G401.6 (cell line): ENCODE measurements around the gene CCT8L2.
"Not testable (repeated sequence)": the region's sequence is repeated elsewhere in the genome, so short reads cannot be mapped to it uniquely, and the experiment has no call there.

Source experiments
- FAIRE-seq: peaks from 2 replicates; lab custom pipeline; 2012; peaks lifted over from hg19 to GRCh38; lab: Jason Lieb, UNC

CCT8L2 gene, protein sequence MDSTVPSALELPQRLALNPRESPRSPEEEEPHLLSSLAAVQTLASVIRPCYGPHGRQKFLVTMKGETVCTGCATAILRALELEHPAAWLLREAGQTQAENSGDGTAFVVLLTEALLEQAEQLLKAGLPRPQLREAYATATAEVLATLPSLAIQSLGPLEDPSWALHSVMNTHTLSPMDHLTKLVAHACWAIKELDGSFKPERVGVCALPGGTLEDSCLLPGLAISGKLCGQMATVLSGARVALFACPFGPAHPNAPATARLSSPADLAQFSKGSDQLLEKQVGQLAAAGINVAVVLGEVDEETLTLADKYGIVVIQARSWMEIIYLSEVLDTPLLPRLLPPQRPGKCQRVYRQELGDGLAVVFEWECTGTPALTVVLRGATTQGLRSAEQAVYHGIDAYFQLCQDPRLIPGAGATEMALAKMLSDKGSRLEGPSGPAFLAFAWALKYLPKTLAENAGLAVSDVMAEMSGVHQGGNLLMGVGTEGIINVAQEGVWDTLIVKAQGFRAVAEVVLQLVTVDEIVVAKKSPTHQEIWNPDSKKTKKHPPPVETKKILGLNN

DNA sequence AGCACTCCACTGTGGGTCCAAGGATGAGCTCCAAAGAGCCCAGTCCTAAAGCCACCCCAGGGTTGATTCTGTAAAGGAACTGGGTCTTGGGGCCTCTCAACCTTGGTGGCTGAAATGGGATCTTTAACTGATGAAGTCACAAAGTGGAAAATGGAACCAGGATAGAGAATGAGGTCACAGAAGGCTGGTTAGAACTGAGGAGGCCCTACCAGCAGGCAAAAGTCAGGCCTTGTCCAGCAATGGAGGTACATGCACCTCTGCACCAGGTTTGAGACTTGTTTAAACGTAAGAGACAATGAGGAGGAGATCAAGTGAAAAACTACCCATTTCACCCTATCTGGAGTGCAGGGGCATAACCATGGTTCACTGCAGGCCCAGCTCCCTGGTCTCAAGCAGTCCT lies at the start of gene CCT8L2:
Gene CCT8L2 (minus strand): TSS at position 101 of the 400 bp plus-strand sequence. CDS start 260 bp downstream, outside the sequence.
- FAIRE-seq = not testable (repeated sequence)

DNA sequence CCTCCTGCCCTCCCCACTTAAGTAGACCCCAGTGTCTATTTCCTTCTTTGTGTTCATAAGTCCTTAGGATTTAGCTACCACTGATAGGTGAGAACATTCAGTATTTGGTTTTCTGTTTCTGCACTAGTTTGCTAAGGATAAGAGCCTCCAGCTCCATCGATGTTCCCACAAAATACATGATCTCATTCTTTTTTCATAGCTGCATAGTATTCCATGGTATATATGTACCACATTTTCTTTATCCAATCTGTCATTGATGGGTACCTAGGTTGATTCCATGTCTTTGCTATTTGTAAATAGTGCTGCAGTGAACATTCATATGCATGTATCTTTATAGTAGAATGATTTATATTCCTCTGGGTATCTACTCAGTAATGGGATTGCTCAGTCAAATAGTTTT lies 42.8 kb upstream of the CCT8L2 start:
- not testable (repeated sequence) for FAIRE-seq

DNA sequence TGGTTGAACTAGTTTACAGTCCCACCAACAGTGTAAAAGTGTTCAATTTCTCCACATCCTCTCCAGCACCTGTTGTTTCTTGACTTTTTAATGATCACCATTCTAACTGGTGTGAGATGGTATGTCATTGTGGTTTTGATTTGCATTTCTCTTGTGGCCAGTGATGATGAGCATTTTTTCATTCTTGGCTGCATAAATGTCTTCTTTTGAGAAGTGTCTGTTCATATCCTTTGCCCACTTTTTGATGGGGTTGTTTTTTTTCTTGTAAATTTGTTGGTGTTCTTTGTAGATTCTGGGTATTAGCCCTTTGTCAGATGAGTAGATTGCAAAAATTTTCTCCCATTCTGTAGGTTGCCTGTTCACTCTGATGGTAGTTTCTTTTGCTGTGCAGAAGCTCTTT lies 41.5 kb upstream of the CCT8L2 start:
- not testable (repeated sequence) for FAIRE-seq

DNA sequence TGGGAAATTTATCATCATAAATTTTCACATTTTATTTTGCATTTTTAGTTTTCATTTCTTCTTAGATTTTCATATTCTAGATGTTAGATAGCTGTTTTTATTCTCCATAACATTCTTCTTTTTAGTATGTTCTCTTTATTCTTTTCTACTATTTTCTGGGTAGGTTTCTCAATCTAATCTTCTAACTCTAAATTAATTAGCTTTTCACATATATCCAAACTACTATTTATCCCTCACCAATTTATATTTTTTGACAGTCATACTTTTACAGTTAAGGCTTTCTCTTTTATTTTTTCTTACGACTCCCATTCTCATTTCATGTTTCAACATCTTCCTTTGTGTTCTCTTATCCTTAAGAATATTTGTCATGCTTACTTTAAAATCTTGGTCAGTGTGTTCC lies 35.9 kb upstream of the CCT8L2 start:
- FAIRE-seq = peak; percentile 79

DNA sequence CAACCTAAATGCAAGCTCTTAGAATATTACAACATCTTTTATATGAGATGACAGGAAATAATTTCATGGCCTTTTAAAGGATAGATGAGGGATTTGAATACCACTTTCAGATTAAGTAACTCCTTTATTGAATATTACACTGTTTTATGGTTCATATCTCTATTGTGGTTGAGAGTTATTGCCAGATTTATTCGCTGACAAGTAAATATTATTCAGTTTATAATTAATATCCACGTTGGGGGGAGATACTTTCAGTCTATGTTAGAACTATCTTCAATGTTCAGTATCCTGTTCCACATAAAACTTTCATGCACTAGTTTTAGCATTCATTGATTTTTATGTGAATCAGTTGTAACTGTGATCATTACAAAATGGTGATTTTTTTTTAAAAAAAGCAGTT lies 32.4 kb upstream of the CCT8L2 start:
- FAIRE-seq = not testable (repeated sequence)

DNA sequence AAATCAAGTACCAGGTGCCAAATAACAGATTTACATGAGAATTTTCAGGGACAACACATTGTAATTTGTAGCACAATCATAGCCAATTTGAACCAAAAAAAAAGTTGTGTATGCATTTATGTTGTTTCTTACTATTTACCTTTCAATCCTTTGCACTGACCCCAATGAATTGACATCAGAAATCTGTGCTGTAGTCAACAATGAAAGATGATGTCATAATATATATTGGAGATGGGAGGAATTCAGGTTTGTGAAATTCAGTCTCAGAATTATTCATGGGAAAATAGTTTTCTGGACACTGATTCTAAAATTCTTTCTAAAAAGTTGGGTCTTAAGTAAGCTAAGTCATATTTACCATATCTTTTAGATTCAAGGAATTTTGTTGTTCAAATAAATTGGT lies 31.0 kb upstream of the CCT8L2 start:
- FAIRE-seq = not testable (repeated sequence)

DNA sequence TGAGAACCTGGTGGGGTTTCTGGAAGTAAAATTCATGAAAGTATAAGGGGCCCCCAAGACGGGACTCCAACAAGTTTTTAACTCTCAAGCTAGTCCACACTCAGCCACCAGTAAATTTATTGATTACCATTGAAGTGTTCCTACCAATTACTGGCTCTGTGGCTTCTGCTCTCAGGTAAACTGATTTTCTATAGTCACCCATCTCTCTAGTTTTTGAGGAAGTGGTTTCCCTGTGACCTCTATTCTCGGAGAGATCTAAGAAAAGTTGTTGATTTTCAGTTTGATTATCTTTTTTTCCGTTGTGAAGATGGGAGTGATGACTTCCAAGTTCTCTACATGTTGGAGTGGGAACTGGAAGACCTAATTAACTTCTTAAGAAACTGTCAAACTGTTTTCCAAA lies 24.9 kb upstream of the CCT8L2 start:
- not testable (repeated sequence) for FAIRE-seq

DNA sequence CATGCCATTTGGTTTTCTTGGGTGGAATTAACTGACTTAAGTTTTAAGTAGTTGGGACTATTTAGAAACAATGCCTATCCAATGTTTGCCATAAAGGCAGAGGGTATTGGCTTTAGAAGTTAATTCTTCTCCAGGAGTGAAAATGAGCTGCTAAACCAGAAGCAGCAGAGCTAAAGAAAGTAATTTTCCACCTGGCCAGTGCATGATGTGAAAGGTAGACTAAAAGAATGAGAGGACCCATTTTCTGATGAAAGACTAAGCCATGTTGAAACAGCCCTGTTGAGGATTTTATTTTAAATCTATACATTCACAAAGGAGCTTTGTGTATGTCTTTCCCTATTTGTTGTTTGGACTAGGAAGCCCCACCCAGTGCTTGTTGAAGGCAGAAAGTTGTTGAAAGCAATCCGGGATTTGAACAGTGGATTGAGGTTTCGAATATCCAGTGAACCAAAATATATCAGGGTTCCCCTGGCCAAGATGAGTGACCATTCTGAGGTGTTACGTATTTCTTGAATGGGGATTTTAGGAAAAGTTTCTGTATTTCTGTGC lies 23.9 kb upstream of the CCT8L2 start:
- FAIRE-seq = not testable (repeated sequence)

DNA sequence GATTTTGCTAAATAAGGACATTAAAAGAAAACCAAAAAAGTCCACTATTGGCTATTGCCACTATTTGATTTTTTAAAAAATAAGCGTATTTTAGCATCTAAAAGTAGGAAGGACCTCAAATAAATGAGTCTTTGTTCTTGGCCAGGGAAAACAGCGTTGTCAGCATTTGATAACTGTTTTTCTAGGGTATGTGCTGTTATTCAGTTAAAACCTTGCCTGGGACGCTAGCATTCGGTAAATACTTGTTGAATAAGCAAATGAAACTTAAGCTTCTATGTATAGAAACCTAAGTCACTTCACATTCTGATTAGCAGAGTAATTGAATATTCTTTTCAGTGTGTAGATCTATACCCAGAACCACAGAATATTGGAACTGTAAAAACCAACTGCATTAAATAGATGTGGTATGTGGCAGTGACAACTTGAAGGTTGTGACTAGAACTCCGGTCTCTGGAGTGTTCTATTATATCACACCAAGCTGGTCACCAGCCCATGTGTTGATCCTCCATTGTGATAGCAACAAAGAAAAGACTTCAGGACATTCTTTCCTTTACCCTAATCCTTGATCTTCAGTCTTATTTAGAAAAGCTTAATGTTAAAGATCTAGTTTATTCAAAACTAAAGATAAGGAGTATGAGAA lies 23.1 kb upstream of the CCT8L2 start:
- FAIRE-seq = not testable (repeated sequence)

DNA sequence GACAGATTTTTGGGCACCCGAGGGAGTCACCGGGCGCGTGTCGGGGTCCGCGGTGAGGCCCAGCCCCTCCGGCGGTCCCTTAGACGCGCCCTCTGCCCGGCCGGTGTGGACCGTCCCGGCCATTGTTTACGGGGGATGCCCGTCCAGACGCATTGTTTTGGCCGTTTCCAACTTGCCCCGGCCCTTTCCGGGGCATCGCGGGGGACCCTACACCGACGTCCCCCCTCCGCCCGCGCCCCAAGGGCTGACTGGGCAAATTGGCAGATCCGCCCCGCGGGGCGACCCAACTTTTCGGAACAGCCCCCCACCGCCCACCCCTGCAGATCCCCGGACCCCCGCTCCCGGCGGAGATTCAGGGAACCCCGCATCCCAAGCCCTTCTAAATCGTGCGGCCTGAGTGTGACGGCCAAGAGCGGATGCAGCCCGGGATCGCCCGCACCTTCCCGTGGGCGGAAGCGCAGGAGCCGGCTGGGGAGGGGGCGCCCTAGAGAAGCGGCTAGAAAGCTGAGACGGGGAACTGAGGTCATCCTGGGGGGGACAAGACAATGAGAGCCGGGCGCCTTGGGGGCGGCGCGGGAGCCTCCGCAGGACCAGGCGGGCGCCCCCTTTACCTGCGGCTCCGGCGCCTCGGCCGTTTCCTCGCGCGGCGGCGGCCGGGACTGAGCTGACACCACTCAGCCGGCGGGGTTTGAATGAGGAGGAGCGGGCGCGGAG lies 17.1 kb upstream of the CCT8L2 start:
- FAIRE-seq = no peak

DNA sequence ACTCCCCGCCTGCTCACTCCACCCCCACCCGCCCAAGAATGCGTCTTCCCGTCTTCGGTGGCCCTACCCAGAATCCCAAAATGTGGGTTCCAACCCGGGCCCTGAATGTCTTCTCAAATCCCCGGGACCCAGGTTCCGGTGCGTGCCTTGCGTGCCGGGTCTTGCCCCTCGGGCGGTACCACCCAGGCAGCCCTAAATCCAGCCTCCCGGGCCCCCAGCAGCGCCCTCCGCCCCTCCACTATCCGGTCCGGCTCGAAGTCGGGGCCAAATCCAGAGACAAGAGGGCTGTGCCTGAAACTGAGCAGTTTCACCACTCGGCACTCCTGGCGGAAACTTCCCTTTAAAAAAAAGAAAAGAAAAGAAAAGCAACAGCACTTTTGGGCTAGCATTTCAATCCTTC lies 16.3 kb upstream of the CCT8L2 start:
- FAIRE-seq = no peak

DNA sequence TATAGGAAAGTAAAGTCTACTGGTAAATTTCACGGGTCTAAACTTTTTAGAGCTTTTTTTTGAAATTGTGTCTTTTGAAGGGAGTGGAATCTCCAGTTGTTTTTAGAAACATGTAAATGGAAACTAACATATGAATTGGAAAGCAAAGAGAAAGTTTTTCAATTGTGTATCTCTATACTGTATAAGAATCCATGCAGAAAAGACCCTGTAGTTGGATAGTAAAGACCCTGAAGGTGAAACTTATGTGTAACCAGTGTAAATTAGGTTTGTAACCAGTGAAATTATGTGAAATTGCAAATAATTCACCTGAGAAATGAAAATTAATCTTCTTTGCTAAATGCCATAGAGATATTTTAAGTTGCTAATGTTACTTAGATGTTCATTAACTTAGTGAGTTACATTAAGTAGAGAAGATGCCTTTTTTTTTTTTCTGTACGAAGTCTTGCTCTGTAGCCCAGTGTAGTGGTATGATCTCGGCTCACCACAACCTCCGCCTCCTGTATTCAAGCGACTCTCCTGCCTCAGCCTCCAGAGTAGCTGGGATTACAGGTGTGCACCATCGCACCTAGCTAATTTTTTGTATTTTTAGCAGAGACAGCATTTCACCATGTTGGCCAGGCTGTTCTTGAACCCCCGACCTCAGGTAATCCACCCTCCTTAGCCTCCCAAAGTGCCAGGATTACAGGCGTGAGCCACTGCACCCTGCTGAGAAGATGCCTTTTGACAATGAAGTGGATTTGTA lies 11.8 kb upstream of the CCT8L2 start:
- not testable (repeated sequence) for FAIRE-seq

DNA sequence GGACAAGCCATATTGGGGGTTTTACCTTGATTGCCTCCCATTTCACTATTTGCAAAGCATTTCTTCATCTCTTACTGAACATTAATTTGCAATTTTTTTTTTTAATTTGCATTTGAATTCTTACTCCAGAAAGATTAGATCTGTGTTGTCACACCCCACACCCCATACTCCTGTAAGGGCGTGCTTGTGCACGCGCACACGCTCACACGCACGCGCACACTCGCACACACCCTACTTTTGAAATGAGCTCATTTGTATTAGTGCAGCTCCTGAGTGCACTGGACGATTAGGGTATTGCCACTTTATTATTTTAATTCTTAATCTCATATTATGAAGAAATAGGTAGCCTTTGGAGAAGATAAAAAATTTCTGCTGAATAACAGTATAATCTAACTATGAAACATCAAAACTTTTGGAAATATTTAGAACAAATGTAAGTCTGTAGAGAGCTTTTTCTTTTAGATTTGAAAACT lies 11.2 kb upstream of the CCT8L2 start:
- FAIRE-seq = not testable (repeated sequence)

DNA sequence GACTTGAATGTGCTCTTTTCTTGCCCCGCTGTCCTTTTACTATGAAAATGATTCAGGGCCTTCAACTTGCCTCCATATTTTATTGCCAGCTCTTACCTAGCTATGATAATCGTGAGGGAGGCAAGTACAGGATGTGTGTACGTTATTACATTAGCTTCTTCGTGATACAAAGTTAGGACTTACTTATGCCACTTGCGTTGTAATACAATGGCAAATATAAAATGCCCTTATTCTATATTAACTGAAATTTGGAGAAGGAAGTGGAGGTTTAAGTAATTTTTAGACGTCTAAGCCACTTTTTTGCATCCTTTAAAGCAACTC lies 10.8 kb upstream of the CCT8L2 start:
- no peak for FAIRE-seq

DNA sequence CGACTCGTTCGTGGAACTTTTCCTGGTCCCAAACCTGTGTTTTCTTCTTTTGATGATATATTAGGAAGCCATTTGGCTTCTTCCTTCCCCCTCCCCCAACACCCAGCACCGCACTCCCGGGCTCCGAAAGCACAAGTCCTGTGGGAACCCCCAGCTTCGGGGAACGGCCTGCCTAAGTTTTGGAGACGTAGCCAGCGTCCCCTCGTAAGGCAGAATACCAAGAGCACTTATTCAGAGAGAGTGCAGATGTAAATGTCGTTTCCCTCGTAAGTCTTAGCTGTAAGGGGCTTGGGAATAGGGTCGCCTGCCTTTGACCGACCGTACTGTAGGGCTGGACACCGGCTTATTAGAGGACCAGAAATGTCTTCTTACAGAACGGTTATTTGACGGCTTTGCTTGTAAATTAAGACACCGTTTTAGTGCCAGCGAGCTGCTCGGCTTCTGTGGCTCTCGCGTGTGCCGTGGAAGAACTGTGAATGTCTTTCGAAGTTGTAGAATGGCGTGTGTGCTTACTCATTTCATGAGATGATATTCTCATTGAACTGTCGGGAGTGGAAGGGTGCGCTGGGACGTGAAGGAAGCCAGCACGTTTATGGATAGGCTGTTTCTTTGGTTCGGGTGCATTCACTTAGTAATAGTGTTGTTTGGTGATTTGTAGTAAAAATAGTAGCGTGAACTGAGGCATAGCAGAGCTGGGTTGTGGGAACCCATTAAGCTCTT lies 10.3 kb upstream of the CCT8L2 start:
- FAIRE-seq = not testable (repeated sequence)

DNA sequence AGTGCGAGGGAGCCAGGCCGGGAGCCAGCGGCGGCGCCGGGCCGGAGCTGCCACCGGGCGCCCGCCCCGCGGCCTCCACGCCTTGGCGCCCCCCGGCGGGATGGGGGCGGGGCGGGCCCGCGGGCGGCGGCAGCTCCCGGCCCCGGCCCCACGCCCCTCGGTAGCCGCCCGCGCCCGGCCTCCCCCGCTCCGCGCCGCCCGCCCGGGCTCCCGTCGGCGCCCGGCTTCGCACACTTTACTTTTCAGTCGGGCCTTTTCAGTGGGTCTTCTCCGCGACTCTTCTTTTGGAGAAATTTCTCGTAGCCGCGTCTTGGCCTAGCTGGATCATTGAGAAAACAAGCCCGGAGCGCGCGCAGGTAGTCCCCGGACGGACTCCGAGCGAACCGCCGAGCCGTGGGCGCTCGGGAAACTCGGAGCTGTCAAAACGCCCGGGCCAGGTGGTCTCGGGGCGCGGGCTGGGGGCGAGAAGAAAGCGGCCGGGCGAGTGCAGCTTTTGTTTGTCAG lies 9.7 kb upstream of the CCT8L2 start:
- FAIRE-seq = not testable (repeated sequence)

DNA sequence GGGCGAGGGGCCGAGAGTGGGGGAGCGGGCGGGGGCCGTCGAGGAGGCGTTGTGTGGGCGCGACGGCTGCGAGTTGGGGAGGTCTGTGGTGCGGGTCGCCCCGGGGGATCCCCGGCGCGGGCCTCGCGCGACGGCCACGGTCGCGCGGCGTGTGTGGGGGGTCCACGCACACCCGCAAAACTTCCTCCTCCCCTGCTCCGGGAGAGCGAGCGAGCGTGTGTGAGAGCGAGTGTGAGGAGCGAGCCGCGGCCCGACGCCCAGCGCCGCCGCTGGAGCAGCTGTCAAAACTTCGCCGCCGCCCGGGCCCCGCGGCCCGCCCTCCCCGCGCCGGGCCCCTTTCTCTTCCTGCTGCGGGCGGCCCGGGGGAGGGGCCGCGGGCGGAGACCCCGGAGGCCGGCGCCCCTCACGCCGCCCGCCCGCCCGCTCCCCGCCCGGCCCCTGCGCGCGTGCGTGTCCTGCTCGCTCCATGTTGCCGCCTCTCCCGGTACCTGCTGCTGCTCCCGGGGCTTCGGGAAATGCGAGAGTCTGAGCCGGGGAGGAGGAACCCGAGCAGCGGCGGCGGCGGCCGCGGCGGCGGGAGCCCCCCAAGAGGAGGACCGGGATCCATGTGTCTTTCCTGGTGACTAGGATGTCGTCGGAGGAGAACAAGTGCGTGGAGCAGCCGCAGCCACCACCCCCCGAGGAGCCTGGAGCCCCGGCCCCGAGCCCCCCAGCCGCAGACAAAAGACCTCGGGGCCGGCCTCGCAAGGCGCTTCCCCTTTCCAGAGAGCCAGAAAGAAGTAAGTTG lies 9.0 kb upstream of the CCT8L2 start:
- FAIRE-seq = no peak

DNA sequence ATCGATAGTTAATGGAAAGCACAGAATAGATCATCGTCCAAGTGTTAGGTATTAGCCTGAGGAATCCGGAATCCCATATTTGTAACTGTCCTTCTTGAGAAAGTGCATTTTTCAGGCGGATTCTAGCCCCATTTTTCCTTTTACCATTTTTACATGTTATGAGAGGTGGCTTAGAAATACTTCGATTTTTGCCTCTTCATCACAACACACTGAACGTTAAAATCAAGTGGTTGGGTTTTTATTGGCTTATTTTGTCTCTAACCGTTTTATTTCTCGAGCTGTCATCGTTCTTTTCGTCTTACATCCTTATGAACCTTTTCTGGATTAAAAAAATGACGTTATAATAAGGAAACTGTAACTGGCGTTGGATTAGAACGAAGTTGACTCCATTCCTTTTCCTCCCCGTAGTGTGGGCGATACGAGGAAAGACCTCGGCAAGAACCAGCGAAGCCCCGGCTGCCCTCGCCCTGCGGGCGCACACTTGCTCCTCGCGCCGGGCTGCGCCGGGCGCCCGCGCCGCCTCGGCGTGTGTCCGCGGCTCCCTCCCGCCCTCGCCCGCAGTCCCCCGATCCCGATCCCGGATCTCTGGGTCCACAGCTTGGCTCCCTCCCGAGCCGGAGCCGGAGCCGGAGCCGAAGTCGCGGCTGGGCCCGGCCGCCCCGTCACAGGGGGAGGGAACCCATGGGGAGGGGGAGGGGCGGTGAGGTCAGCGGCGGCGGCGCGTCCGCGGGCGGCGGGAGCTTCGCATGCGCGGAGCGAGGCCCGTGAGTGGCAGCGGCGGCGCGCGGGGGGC lies 8.2 kb upstream of the CCT8L2 start:
- FAIRE-seq = not testable (repeated sequence)

DNA sequence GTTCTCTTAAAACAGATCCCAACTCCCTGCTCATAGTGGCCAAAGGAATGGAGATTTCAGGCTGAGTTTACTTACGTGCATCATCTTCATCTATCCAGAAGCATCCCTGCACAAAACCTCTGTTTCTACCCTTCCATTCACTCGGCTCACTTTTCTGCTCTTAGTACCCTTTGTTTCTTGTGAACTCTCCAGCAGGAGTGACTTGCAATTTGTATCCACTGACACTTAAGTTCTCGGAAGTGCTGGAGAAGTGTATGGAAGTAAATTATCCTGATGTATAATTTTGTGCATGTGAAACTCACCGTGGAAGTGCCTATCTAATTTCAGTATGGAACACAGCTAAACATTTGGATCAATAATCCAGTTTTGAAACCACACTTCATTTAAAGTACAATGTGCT lies 7.0 kb upstream of the CCT8L2 start:
- FAIRE-seq = not testable (repeated sequence)
